IPS DF 4.7 (cell line): ENCODE measurements around the gene HIVEP3.

Source experiments
- DNase-seq: peaks from one replicate; pipeline ENCODE4 v3.0.0-alpha.2; 2013; ENCODE audit warnings: low spot score; ENCODE audit errors: extremely low read depth

The HIVEP3 gene

DNA sequence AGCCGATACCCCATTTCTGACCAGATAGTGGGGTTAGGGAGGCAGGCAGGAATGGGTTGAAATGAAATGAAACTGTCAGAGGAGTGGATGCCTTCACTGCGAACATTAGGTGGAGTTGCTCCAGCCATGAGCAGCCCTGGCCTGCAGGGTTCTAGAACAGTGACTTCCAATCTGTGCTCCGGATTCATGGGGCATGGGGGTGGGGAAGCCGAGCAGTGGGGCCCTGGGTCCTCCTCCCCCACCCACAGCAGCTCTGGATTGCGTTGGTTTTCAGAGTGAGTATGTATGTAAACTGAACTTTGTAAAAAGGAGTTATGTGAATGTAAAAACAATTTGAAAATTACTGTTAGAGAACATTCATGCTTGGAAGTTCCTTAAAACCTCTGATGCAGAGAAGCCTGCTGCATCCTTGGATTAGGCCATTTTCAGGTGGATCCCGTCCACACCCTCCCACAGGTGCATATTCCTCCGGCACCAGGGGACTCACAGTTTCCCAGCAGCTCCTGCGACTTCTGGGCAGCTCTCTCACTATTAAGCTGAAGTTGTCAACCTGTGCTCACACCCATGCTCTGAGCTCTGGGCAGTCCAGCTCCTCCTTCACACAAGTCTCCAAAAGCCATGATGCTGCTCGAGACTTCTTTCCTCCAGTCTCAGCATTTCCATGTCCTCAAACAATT lies 379.8 kb downstream of the HIVEP3 start:
- DNase-seq: no peak

- DNase-seq: no peak
These were observed 380.9 kb downstream of the HIVEP3 start for GRCh38 chr1:41537788-41538351.

DNA sequence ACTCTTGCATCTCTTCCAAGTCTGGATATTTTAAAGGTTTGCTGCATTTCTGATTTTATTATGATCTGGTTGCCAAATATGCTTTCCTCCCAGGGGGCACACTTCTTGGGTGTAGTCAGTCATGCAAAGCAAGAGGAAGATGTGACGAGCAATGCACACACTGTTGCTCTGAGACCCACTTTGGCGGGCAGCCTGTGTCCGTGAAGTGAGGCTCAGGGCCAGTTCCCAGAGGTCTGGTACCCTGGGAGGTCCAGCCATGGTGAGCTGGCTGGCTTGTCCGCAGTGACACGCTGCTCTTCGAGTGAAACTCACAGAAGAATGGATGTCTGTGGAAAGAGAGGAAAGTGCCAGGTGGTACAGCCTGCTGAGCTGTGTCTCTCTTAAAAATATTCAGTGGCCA lies 381.5 kb downstream of the HIVEP3 start:
- no peak for DNase-seq

- DNase-seq: no peak
These were observed 382.3 kb downstream of the HIVEP3 start for GRCh38 chr1:41536361-41536802.

- no peak for DNase-seq
These were observed 383.0 kb downstream of the HIVEP3 start for GRCh38 chr1:41535716-41536115.

GRCh38 chr1:41535276-41535675 lies 383.4 kb downstream of the HIVEP3 start:
- DNase-seq: no peak

- DNase-seq: no peak
These were observed 384.3 kb downstream of the HIVEP3 start for GRCh38 chr1:41534181-41535076.

- DNase-seq: no peak
These were observed 385.0 kb downstream of the HIVEP3 start for GRCh38 chr1:41533731-41534080.

GRCh38 chr1:41533016-41533730 lies 385.5 kb downstream of the HIVEP3 start:
- no peak for DNase-seq

DNA sequence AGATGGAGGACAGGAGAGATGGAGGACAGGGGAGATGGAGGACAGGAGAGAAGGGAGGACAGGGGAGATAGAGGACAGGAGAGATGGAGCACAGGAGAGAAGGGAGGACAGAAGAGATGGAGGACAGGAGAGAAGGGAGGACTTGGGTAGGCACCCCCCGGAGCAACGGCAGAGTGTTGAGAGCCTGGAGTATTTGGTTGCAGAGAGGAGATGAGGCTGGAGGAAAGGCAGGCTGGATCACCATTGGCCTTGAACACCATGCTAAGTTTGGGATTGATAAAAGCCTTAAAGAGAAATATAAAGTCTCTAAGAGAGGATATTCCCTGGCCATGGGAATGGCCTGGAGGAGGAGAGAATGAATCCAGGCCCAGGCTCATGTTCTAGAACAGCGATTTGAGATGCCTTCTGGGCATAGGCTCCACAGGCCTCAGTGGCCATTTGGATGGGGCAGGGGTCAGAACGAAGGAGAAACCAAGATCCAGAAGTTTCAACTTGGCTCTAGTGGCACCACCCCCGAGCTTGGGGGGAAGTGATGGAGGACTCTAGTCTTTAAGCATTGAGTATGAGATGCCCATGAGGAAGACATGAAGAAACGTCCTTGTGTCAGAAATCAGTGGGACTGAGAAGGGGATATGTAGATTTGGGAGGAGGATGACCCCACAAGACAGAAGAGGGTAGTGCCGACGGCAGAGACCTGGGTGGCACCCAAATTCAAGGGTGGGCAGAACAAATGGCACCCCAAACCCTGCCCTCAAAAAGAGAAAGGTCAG lies 386.3 kb downstream of the HIVEP3 start:
- DNase-seq: no peak

- DNase-seq: no peak
These were observed 388.3 kb downstream of the HIVEP3 start for GRCh38 chr1:41530411-41530810.

DNA sequence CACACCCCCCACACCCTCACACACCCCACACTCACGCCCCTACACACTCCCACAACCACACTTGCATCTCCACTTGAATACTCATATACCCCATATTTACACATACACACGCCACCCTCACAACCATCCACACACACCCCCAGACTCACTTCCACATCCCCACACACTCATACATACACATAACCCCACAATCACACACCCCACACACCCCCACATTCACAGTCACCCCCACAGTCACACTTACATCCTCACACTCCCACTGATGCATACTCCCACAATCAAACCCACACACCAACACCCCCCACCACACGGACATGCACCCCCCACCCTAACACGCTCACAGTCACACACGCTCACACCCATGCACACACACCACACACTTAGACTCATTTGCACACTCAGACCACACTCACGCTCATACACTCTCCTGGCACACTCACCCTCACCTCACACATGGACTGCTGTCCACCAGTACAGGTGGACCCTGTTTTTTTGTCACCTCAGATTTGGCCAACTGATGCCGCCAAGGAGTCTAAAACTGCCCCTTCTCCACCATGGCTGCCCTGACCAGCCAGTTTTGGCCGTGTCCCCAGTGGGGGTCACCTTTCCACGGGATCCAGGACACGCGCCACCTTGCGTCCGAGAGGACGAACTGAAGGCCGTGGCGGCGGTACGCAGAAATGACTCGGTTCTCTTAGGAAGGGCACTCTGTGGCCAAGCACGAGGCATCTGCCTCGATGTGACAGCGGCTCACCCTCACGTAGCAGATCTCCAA lies 388.9 kb downstream of the HIVEP3 start:
- no peak for DNase-seq

DNA sequence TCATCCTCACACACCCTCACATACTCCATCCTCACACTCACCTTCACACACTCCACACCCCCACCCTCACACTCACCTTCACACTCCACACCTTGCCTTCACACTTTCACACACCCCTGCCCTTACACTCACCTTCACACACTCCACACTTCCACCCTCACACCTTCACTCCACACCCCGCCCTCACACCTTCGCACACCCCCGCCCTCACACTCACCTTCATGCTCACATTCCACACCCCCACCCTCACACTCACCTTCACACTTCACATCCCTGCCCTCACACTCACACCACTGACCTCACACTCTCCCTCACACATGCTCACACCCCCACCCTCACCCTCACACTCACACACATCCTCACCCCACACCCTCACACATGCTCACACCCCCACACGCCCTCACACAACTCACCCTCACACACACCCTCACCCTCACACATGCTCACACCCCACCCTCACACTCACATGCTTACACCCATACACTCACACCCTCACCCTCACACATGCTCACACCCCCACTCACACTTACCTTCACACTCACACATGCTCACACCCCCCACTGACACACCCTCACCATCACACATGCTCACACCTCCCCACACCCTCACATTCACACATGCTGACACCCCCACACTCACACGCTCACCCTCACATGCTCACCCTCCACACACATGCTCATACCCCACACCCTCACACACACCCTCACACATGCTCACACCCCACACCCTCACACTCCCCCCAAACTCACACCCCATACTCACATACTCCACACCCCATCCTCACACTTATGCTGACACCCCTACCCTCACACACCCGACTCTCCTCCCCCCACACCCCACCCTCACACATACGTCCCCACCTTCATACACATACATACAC lies 389.8 kb downstream of the HIVEP3 start:
- DNase-seq: no peak

DNA sequence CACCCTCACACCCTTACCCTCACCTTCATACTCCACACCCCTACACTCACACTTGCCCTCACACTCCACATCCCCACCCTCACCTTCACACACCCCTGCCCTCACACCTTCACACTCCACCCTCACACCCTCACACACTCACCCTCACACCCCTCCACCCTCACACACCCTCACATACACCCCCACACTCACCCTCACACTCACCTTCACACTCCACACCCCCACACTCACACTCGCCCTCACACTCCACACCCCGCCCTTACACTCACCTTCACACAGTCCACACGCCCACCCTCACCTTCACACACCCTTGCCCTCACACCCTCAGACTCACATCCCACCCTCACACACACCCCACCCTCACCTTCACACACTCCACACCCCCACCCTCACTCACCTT lies 390.6 kb downstream of the HIVEP3 start:
- no peak for DNase-seq

DNA sequence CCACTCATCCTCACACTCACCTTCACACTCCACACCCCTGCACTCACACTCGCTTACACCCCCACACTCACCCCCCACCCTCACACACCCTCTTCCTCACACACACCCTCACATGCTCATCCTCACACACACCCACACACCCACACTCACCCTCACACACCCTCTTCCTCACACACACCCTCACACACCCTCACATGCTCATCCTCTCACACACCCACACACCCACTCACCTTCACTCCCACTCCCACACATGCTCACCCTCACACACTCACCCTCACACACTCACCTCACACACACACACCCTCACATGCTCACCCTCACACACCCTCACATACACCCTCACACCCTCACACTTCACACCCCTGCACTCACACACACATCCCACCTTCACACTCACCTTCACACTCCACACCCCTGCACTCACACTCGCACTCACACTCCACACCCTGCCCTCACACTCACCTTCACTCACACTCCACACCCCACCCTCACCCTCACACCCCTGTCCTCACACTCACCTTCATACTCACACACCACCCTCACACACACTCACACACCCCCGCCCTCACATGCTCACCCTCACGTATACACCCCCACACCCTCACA lies 391.7 kb downstream of the HIVEP3 start:
- DNase-seq: no peak

DNA sequence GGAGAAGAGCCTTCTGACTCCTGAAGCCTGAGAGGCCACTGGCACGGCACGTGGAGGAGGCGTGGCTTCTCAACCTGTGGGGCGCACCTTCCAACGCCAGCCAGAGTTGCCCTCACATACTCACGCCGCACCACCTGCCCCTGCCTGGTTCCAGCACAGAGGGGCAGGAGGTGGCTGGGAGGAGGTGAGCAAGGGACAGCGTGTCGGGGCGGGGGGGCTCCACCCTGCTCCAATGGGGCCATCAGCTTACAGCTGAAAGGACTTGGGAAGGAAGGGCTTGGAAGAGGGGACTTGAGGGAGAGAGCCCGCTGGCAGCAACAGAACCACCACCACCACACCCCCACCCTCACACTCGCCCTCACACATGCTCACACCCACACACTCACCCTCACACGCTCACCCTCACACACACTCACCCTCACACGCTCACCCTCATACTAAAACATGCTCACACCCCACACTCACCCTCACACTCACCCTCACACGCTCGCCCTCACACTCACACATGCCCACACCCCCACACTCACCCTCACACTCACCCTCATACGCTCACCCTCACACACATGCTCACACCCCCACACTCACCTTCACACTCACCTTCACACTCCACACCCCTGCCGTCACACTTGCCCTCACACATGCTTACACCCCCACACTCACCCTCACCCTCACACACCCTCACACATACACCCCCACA lies 392.7 kb downstream of the HIVEP3 start:
- no peak for DNase-seq

DNA sequence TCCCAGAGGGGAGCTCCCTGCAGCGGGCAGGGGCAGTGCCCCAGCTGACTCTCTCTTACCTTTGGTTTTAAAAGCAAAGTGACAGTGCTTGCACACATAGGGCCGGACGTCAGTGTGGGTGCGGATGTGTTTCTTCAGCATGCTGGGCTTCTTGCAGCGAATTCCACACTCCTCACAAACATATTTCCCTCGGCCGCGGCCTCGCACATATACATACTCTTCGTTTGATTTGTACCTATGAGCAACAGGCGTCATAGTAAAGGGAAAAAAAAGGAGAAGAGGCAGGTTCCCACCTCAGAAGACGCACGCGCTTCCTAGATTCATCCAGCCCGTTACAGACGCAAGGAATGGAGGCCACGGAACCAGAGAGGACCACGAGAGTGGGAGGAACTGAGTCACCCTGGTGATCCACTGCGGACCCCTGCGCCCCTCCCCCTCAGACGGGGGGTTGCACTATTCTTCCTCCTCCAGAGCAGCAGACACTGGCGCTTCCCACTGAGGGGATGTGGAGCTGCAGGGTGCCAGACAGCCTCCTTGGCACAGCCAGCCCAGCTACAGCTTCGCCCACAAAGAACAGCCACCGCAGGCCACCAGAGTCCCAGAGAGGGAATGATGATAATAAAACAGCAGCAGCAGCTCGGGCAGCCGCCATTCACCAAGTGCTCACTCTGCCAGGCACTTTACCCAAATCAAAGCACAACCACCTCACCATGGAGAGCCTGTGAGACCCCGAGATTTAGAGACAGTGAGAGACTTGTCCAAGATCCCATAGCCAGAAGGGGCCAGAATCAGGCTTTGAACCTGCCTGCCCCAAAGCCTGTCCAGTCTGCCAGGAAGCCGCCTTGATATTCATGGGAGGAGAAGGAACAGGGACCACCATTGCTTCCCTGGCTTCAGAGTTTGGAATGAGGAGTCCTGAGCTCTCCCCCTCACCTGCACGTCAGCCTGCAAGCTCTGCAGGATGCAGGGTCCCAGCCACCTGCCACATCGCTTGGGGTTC lies 393.7 kb downstream of the HIVEP3 start:
- DNase-seq: no peak
